Myocyte (in vitro differentiated cells): ENCODE results near the gene OR2L2. TPM values are rescaled to one million over a fixed set of nuclear protein-coding genes. Genes with fewer than 3 reads are reported as not detected.
"Not testable (repeated sequence)": the region's sequence is repeated elsewhere in the genome, so short reads cannot be mapped to it uniquely, and the experiment has no call there.

Experiments used
- DNase-seq: peaks from one replicate; pipeline ENCODE4 v3.0.0-alpha.2; 2012; ENCODE audit warnings: low read depth
- polyA plus RNA-seq: library from polyadenylated mRNA; unstranded; fragments of >200 nt; gene quantifications from one replicate; pipeline ENCODE4 v1.2.1, GENCODE V29; 2012; ENCODE audit warnings: missing spikeins
- total RNA-seq: library from RNA; depleted of rRNA; stranded (reverse); fragments of >200 nt; gene quantifications from 2 replicates; pipeline ENCODE4 v1.2.3, GENCODE V29; 2014

OR2L2 gene, protein sequence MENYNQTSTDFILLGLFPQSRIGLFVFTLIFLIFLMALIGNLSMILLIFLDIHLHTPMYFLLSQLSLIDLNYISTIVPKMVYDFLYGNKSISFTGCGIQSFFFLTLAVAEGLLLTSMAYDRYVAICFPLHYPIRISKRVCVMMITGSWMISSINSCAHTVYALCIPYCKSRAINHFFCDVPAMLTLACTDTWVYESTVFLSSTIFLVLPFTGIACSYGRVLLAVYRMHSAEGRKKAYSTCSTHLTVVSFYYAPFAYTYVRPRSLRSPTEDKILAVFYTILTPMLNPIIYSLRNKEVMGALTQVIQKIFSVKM
- total RNA-seq = not detected in 2 replicates
- not detected for polyA plus RNA-seq

DNA sequence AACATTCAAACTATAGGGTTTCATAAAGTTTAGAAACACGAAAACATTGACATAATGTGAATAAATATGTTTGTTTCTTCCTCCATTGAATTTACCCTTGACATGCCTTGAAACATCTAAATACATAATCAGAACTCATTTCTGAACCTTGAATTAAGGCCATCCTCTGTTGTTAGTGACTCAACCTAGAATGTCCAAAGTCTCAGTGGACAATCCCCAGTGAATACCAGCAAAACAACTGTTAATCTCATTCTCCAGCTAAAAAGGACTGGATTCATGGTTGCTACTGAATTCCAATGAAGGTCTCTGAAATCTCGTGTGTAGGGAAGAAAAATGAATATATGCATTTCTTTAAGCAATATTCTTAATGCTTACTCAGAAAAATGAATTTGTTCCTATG lies at the start of gene OR2L2:
OR2L2 (plus strand) TSS at position 301 of the 400 bp plus-strand sequence. CDS start 8,198 bp downstream, outside the sequence.
- DNase-seq = no peak

DNA sequence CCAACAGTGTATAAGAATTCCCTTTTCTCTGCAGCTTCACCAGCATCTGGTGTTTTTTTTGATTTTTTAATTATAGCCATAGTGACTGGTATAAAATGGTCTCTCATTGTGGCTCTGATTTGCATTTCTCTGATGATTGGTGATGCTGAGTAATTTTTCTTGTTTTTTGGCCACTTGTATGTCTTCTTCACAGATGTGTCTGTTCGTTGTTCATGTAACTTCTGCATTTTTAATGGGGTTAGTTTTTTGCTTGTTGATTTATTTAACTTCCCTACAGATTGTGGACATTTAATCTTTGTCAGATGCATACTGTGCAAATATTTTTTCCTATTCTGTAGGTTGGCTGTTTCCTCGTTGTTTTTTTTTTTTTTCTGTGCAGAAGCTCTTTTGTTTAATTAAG lies 36.9 kb upstream of the OR2L2 start:
- DNase-seq = no peak

DNA sequence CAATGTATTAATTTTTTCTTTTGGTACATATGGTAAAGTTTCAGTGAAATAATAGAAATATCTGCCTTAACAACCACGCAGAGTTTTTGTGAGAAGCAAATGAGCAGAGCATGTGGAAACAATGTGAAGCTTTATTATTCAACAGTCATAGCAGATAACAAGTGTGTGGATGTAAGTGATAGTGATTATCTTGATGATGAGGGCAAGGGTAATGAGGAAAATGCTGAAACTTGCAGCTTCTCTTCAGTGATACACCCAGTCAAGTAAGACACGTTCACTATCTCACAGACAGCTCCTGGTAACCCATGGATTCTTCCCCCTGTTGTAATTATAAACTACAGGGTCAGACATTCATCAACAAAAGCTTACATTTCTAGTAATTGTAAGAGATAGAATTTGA lies 31.1 kb upstream of the OR2L2 start:
- DNase-seq = no peak

DNA sequence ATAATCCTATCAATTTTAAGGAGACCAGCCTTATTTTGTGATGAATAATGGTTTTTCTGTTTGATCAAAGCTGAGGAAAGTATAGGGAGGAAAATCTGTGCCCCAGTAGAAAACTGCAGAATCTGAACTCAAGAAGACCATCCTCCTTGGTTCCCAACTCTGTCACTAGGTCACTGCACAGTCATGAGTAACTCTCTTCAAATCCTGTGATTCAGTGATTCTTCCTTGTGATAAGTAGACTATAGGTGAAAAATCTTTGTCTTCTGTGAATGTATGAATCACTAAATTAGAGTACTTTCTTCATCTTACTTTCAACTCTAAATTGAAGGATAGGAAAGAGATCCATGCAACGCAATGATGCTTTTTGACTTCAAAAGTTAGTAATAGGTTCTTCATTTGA lies 29.7 kb upstream of the OR2L2 start:
- DNase-seq = no peak

DNA sequence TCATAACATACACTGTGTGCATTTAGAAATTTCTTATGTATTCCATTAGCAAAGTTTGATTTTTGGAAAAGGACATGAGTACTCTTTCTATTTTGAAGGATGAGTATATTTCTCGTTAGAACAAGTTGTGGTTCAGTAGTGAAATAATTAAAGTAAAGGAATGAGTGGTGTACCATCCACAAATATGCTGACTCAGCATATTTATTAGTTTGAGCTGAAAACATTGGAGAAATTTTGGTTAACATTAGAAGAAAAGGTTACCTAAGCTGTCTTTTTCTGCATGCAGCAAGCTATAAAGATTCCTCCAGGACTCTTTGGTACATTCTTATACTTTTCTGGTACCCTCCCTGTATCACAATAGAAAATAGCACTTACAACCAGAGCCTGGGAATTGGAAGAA lies 22.1 kb upstream of the OR2L2 start:
- no peak for DNase-seq

DNA sequence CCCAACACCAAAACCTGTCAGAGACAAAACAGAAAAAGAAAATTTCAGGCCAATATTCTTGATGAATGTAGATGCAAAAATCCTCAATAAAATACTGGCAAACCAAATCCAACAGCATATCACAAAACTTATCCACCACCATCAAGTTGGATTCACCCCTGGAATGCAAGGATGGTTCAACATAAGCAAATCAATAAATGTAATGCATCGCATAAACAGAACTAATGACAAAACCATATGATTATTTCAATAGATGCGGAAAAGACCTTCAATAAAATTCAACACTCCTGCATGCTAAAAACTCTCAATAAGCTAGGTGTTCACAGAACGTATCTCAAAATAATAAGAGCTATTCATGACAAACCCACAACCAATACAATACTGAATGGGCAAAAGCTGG lies 20.2 kb upstream of the OR2L2 start:
- no peak for DNase-seq

DNA sequence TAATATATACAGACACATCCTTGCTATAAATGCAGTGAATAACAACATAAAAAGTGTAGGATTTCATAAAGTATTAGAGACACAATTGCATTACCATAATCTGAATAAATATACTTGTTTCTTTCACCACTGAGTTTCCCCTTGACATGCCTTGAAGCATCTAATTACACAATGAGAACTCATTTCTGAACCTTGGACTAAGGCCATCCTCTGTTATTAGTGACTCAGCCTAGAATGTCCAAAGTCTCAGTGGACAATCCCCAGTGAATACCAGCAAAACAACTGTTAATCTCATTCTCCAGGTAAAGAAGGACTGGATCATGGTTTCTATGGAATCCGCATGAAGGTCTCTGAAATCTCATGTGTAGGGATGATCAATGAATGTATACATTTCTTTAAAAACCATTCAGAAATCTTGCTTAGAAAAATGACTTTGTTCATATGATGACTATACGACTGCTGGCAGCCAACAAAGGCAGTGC lies 16.6 kb upstream of the OR2L2 start, which contains the start of gene OR2L5:
OR2L5 (plus strand) TSS at position 432 of the 482 bp plus-strand sequence. CDS start 8,288 bp downstream, outside the sequence.
- no peak for DNase-seq

DNA sequence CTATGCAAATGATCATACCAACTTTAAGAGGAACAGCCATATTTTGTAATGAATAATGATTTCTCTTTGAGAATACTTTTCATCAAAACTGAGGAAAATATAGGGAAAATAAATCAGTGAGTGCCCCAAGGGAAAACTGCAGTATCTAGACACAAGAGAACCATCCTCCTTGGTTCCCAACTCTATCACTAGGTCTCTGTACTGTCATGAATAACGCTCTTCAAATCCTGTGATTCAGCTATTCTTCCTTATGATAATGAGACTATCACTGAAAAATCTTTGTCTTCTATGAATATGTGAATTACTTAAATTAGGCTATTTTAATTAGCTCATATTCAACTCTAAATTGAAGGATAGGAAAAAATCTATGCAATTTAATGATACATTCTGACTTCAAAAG lies 14.1 kb upstream of the OR2L2 start:
- no peak for DNase-seq

DNA sequence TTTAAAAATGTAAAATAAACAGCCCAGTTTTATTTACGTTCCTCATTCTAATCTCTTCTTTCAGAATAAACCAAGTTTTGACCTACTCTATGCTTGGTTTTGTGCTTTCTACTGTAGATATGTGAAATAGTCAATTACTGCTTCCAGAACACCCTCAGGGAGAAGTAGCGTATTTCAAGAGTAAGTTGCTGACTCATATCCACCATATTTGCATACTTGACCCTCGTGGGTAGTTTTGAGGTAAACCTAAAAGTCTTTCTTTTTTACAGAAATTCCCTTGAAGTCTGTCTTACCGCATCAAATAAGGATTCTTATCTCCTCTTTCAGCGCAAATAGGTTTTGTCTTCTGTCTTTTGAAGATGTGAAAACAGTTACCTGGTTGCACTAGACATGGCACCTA lies 15.3 kb downstream of the OR2L2 start:
- DNase-seq = no peak

DNA sequence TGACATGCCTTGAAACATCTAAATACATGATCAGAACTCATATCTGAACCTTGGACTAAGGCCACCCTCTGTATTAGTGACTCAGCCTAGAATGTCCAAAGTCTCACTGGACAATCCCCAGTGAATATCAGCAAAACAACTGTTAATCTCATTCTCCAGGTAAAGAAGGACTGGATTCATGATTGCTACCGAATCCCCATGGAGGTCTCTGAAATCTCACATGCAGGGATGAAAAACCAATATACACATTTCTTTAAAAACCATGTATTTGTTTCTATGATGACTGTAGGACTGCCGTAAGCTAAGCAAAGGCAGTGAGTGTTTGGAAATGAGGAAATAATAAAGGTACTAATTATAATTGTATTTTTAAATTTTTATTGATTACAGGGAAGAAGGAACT lies 16.7 kb downstream of the OR2L2 start, which contains the start of gene OR2L3:
OR2L3 (plus strand) TSS at position 301 of the 400 bp plus-strand sequence. CDS start 13,846 bp downstream, outside the sequence.
- no peak for DNase-seq

DNA sequence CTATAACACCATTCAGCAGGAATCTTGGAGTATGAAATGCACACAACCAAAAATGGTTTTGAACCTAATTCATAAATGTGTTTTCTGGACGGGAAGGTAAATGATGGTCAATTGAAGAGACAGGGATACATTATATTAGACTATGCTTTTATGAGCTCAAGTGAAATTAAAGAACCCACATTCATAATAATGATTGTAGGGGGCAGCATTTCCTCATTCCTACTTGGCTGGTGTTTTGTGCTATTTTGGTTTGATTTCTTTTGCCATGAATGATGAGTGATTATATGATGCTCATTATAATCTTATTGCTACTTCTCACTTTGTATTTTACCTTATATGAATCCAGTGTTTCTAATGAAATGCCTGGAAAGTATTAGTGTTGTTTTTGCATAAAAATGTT lies 17.1 kb downstream of the OR2L2 start:
- DNase-seq = no peak

DNA sequence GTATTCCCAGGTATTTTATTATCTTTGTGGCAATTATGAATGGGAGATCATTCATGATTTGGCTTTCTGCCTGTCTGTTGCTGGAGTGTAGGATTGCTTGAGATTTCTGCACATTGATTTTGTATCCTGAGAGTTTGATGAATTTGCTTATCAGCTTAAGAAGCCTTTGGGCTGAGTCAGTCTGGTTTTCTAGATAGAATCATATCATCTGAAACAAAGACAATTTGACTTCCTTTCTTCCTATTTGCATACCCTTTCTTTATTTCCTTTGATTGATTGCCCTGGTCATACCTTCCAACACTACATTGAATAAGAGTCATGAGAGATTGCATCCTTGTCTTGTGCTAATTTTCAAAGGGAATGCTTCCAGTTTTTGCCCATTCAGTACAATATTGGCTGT lies 24.8 kb downstream of the OR2L2 start:
- DNase-seq = no peak

DNA sequence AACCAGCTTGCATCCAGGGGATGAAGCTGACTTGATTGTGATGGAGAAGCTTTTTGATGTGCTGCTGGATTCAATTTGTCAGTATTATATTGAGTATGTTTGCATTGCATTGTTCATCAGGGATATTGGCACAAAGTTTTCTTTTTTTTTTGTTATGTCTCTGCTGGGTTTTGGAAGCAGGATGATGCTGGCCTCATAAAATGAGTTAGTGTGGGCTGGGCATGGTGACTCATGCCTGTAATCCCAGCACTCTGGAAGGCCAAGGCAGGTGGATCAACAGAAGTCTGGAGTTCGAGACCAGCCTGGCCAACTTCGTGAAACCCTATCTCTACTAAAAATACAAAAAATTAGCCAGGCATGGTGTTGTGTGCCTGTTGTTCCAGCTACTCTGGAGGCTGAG lies 25.4 kb downstream of the OR2L2 start:
- no peak for DNase-seq

DNA sequence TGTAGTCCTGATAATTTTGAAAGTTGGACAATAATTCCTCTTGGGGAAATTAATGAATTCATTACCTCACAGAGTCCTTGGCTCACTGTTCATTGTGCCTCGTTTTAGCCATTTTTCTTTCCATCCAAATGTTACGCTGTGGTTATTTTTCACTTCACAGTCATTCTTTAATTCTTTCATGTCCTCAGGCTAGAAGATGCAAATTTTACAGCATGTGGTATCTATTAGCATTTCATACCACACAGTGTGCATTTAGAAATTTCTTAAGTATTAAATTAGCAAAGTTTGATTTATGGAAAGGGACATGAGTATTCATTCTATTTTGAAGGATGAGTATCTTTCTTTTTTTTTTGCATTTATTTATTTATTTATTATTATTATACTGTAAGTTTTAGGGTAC lies 35.2 kb downstream of the OR2L2 start:
- DNase-seq = no peak

DNA sequence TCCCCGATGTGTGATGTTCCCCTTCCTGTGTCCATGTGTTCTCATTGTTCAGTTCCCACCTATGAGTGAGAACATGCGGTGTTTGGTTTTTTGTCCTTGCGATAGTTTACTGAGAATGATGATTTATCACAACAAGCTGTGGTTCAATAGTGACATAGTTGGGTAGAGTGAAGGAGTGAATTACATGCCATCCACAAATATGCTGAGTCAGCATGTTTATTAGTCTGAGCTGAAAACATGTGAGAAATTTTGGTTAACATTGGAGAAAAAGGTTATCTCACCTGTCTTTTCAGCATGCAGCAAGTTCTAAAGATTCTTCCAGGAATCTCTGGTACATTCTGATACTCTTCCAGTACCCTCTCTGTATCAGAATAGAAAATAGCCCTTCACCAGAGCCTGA lies 35.7 kb downstream of the OR2L2 start:
- DNase-seq = no peak

DNA sequence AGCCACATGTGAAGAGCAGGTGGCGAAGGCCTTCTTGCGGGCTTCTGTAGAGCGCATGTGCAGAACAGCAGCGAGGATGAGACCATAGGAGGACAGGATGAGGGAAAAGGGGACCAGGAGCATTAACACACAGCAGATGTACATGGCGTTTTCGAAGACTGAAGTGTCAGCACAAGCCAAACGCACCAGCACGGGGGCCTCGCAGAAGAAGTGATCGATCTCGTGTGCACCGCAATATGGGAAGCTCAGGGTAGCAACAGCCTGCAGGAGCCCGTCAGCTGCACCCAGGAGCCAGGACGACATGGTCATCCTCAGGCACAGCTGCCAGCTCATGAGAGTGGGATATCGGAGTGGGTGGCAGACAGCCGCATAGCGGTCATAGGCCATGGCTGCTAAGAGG lies 54.0 kb downstream of the OR2L2 start:
- DNase-seq = not testable (repeated sequence)

Other genes with a start within 250 kb of the OR2L2 start
- gene OR14A16, start 206.0 kb upstream of the OR2L2 start, total RNA-seq = not detected in 2 replicates
- gene OR11L1, start 188.2 kb upstream of the OR2L2 start, total RNA-seq = not detected in 2 replicates
- not detected in 2 replicates for gene TRIM58, start 172.9 kb upstream of the OR2L2 start, total RNA-seq
- gene OR2W3, start 134.5 kb upstream of the OR2L2 start, total RNA-seq = not detected in 2 replicates
- not detected in 2 replicates for gene OR2T8, start 109.8 kb upstream of the OR2L2 start, total RNA-seq
- gene OR2AJ1, start 105.2 kb upstream of the OR2L2 start, total RNA-seq = not detected in 2 replicates
- not detected in 2 replicates for gene OR2L8, start 81.2 kb upstream of the OR2L2 start, total RNA-seq
- gene OR2AK2, start 64.8 kb upstream of the OR2L2 start, total RNA-seq = not detected in 2 replicates
- gene OR2L5, start 16.4 kb upstream of the OR2L2 start, total RNA-seq = not detected in 2 replicates
- not detected in 2 replicates for gene OR2L3, start 16.8 kb downstream of the OR2L2 start, total RNA-seq
- not detected in 2 replicates for gene OR2L13, start 65.1 kb downstream of the OR2L2 start, total RNA-seq
- not detected in 2 replicates for gene OR2M5, start 115.1 kb downstream of the OR2L2 start, total RNA-seq
- not detected in 2 replicates for gene OR2M2, start 144.8 kb downstream of the OR2L2 start, total RNA-seq
- not detected in 2 replicates for gene OR2M3, start 167.2 kb downstream of the OR2L2 start, total RNA-seq
- gene OR2M4, start 201.3 kb downstream of the OR2L2 start, total RNA-seq = not detected in 2 replicates
- gene OR2T33, start 247.9 kb downstream of the OR2L2 start, total RNA-seq = not detected in 2 replicates